Hypothalamus (tissue), 51 donors: Measurements from ENCODE around the gene GRID1.

ENCODE experiments used
- DNase-seq, 51 donors: peaks; one replicate each; lab custom pipeline; 2025; lab: John Stamatoyannopoulos, UW

Gene GRID1

GRCh38 chr10:85926986-85927385 is 439.6 kb downstream of the GRID1 start:
- no peak for DNase-seq

DNA sequence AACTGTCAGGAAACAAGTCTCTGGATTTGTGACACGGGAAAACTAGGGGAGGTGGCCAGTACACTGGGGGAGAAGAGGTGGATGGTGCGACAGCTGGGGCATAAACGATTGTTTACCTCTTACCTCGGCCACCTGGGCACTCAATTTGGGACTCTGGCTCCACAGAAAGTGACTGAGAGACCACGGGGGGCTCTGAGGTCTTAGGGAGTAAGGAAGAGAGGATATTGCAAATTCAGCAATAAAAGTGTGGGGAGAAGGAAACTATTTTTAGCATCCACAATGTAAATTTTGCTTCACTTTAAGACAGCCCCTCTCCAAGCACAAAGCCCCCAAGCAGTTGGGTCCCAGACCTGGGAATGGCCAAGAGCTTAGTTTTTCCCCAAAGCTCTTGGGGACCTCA is 440.5 kb downstream of the GRID1 start:
- no peak for DNase-seq

GRCh38 chr10:85925201-85925750 is 441.3 kb downstream of the GRID1 start:
- DNase-seq: no peak

- DNase-seq: no peak
Observed at GRCh38 chr10:85924382-85925102, 442.1 kb downstream of the GRID1 start.

- DNase-seq: no peak
Observed at GRCh38 chr10:85922356-85923129, 444.1 kb downstream of the GRID1 start.

- no peak for DNase-seq
Observed at GRCh38 chr10:85921789-85922188, 444.8 kb downstream of the GRID1 start.

GRCh38 chr10:85920311-85920710 is 446.3 kb downstream of the GRID1 start:
- DNase-seq: no peak

- no peak for DNase-seq
Observed at GRCh38 chr10:85919491-85920021, 447.0 kb downstream of the GRID1 start.

- no peak for DNase-seq
Observed at GRCh38 chr10:85918371-85918770, 448.2 kb downstream of the GRID1 start.

GRCh38 chr10:85917601-85918000 is 449.0 kb downstream of the GRID1 start:
- DNase-seq: no peak

DNA sequence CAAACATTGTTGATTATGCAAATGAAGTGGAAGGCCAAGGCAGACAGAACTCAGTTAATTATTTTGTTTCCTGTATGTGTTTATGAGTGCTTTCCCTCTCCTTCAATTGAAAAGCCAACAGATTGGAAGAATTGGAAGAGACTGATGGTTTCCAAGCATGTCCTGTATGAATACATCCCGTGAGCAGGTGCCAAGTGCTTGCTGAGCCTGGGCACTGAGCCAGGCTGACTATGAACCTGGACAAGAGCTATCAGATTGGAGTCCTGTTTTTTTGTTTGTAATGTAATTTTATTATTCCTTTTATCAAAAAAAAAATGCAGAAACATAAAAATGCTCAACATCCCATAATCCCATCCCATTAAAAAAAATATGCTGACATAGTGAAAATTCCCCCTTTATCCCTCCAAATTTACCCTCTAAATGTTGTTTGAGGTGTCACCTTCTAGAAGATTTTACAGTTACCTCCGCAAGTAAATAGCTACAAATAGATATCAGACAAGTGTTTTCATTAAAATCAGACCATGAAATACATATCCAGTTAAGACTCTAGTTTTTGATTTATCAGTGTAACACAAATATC is 449.5 kb downstream of the GRID1 start:
- DNase-seq: no peak

DNA sequence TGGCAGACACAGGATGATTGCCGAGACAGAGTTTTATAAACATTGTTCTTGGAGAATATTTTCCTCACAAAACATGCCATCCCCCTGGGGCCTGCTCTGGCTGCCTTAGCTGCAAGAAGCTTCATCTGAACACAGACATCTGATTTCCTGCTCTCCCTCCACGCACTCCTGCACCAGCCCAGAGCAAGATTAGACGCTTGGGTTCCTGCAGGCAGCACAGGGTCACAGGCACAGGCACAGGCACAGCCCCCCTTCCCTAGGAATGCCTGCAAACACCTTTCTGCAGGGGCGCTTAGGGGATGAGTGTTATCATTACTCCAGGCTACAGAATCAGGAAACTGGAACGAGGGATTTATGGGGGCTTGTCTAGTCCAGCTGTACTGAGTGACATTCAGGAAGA is 450.3 kb downstream of the GRID1 start:
- DNase-seq: no peak

DNA sequence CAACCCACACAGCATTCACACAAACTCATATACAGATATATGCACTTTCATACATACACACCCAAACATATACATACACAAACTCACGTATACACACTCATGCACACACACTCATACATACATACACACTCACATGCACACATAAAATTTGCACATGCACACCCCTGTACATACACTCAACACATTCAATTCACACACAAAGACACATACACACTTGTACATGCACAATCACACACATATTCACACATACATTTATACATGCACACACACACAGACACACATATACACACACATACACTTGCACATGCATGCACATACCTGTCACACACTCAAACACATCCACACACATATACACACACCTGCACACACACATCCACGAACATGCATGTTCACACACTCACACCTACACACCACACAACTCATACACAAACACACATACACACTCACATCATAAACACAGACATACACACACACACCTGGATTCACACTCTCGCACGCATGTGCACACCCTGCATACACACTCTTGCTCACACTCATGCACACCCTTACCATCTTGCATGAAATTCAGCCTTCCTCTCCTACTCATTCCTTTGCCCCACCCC is 451.2 kb downstream of the GRID1 start:
- DNase-seq: no peak

DNA sequence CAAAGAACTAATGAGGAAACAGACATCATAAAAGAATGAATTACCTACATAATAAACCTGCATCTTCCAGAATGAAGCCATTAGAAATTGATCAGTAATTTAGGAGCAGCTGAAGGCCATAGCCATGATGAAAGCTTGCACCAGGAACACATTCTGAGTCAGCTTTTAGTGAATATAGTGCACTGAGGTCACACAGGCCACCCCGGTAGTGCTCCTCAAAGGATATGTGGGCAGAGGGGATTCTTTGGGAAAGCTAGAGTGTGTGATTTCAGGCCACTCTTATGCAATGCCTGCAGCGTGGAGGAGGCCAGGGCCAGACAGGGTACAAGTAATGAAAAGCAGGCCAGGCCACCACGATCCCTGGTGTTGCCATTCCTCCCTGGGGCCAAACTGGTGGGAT is 451.9 kb downstream of the GRID1 start:
- no peak for DNase-seq

DNA sequence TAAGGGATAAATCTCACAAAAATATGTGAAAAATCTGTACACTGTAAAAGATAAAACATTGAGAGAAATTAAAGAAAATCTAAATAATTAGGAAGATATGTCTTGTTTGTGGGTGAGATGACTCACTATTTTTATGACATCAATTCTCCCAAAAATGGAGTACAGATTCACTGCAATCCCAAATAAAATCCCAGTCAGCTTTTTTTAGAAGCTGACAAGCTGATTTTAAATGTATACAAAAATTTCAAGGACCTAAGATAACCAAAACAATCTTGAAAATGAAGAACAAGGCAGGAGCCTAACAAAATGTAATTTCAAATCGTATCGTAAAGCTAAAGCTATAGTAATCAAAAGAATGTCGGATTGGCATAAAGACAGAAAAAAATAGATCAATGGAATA is 458.1 kb downstream of the GRID1 start:
- DNase-seq: no peak

DNA sequence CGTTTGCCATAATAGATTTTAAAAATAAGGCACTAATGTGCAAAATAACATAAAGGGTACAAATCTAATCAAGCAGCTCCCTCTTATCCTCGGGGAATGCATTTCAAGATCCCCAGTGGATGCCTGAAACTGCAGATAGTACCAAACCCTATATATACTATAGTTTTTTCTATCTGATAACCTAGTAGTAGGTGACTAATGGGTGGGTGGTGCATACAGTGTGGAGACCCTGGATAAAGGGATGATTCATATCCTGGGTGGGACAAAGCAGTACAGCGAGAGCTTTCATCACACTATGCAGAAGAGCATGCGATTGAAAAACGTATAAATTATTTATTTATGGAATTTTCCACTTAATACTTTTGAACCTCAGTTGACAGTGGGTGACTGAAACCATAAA is 464.5 kb downstream of the GRID1 start:
- DNase-seq: no peak

DNA sequence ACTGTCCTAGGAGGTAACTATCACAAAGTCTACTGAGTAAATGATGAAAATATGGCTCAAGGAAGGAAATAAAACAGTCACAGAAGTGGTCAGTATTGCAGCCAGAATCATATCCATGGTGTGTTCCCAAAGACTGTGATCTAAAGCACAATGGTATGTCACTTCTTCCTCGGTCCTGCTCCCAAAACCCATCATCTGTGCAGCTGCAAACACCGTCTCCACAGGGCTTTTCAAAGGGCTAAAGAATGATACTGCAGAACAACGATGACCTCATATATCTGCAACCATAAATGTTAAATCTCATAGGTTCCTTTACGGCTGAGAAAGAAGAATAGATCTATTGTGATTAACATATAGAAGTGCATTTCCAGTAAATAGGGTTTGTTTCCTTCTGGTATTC is 465.0 kb downstream of the GRID1 start:
- no peak for DNase-seq

- no peak for DNase-seq
Observed at GRCh38 chr10:85900487-85900886, 466.1 kb downstream of the GRID1 start.

DNA sequence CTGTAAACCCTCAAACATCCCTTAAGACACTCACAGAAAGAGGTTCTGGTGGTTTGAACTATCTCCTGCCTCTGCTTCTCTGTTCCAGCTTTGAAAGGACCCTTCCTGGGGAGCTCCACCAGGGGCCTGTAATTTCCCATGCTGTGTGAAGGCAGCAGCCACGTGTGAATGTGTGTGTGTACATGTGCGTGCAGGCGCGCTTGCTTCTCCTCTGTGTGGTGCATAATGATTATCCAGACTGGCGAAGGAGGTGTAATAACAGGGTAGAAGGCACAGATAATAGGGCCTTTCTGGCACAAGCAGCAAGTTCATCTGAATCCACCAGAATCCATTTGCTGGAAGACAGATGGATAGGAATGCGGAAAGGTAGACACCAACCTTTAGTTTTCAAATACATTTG is 466.5 kb downstream of the GRID1 start:
- DNase-seq: no peak

GRCh38 chr10:85891472-85891871 is 475.1 kb downstream of the GRID1 start:
- no peak for DNase-seq

DNA sequence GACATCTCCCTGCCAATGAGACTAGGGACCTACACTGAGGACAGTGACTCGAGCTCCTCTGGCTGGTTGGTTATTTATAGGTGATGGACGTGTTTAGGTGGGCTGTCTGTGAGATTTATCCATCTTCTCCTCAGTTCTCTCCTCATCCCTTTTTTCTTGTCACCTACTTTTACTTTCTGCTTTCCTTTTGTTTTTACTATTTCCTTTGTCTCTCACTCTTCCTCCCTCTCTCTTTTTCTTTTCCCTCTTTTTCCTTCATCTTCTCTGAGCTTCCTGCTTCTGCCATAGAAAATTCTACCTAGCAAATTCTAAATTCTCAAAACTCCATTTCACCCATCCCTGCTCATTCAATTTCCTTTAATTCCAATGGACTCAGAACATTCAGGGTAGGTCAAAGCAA is 478.0 kb downstream of the GRID1 start:
- no peak for DNase-seq
